ENCODE data around the gene SDF4.

DNA sequence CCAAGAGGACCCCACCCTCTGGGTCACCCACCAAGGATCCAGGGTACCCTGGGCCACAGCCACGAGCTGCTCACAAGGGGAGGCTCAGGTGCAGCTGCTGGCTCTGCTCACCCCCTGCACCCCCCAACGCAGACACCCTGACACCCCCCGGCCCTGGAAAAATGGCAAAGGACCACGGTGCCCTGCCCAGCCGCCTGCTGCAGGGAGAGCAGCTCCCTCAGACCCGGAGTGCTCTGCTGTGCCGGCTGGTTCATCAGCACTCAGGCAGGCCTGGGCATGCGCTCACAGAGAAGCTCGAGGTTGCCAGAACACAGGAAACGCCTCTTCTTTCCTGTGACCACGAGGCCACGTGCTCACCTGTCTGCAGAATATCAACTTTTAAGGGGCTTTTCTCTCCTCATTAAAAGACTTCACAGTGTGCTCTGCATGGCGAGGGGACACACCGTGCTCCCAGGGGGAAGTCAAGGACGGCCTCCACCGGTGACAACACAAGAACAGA lies 19.0 kb upstream of the SDF4 start:
- TF ChIP-seq FOXM1 (IDR thresholded peaks at IDR 0.05; ENCODE audit: borderline replicate concordance): no peak
- TF ChIP-seq ELF4 (IDR thresholded peaks at IDR 0.05): no peak
- TF ChIP-seq ZNF384 (IDR thresholded peaks at IDR 0.05): no peak
- TF ChIP-seq SP1 (IDR thresholded peaks at IDR 0.05): no peak
- no peak for TF ChIP-seq BHLHE40 (IDR thresholded peaks at IDR 0.05; ENCODE audit: borderline replicate concordance)
- no peak for TF ChIP-seq NFRKB (IDR thresholded peaks at IDR 0.05)
